Nephron progenitor cell (in vitro differentiated cells): ENCODE results near the gene GPR3.

Source experiments
- DNase-seq: peaks from one replicate; pipeline ENCODE4 v3.0.0; 2021
- H3K27ac Mint-ChIP-seq: 2 replicates; pipeline ENCODE4 v1.8.0; 2021; ENCODE audit warnings: mild to moderate bottlenecking, moderate library complexity, mixed read lengths
- H3K27me3 Mint-ChIP-seq: 2 replicates; pipeline ENCODE4 v1.8.0; 2021; ENCODE audit warnings: mild to moderate bottlenecking, low read depth, mixed read lengths; ENCODE audit not compliant: poor library complexity
- H3K36me3 Mint-ChIP-seq: 2 replicates; pipeline ENCODE4 v1.8.0; 2021; ENCODE audit warnings: low read depth, mixed read lengths
- H3K4me1 Mint-ChIP-seq: 2 replicates; pipeline ENCODE4 v1.8.0; 2021; ENCODE audit warnings: mixed read lengths
- H3K4me3 Mint-ChIP-seq: 2 replicates; pipeline ENCODE4 v1.8.0; 2021; ENCODE audit warnings: mild to moderate bottlenecking, moderate library complexity, mixed read lengths
- H3K9me3 Mint-ChIP-seq: 2 replicates; pipeline ENCODE4 v1.8.0; 2021; ENCODE audit warnings: mild to moderate bottlenecking, moderate library complexity, mixed read lengths
- CTCF ChIP-seq: fragments of 200-600 bp; sonication (generic); IDR thresholded peaks from 2 replicates; pipeline ENCODE4 v1.5.0; 2021; ENCODE audit warnings: antibody characterized with exemption

Gene GPR3

GRCh38 chr1:27392096-27392777 is at the start of gene GPR3:
Gene GPR3, plus strand, starts transcription at chr1:27392622. Its CDS starts 1,177 bp downstream, at chr1:27393799.
- H3K9me3 Mint-ChIP-seq: no peaks in the 10 kb centered on the region
- H3K27me3 Mint-ChIP-seq: peaks cover 22% of the 10 kb centered on the region
- no peaks in the 10 kb centered on the region for H3K36me3 Mint-ChIP-seq
- H3K4me3 Mint-ChIP-seq: peak within 1 kb of the TSS; percentile 85
- H3K27ac Mint-ChIP-seq: peak within 1 kb of the TSS; percentile 7
- peak; percentile 27 for TF ChIP-seq CTCF
- peaks cover 39% of the 10 kb centered on the region for H3K4me1 Mint-ChIP-seq
- peak; percentile 96 for DNase-seq

- H3K9me3 Mint-ChIP-seq: no peaks in the 10 kb centered on the region
- peak overlapping the region; percentile 57 for H3K4me3 Mint-ChIP-seq
- peak; percentile 34 for DNase-seq
- TF ChIP-seq CTCF: no peak
- no peaks in the 10 kb centered on the region for H3K36me3 Mint-ChIP-seq
- peaks cover 6% of the 10 kb centered on the region for H3K27me3 Mint-ChIP-seq
- no peak overlapping the region for H3K27ac Mint-ChIP-seq
- peaks cover 57% of the 10 kb centered on the region for H3K4me1 Mint-ChIP-seq
Observed at GRCh38 chr1:27342778-27343638, 49.4 kb upstream of the GPR3 start.

- Mint-ChIP-seq H3K4me3 (no peak overlapping the region), H3K27me3 (peaks cover 4% of the 10 kb centered on the region), H3K36me3 (no peaks in the 10 kb centered on the region), H3K9me3 (no peaks in the 10 kb centered on the region), H3K4me1 (peaks cover 54% of the 10 kb centered on the region), H3K27ac (no peak overlapping the region)
- DNase-seq: no peak
- no peak for TF ChIP-seq CTCF
Observed at GRCh38 chr1:27343639-27344025, 48.8 kb upstream of the GPR3 start.

GRCh38 chr1:27345272-27345671 is 47.1 kb upstream of the GPR3 start:
- H3K27ac Mint-ChIP-seq: no peak overlapping the region
- no peak for DNase-seq
- TF ChIP-seq CTCF: no peak
- peaks cover 43% of the 10 kb centered on the region for H3K4me1 Mint-ChIP-seq
- H3K9me3 Mint-ChIP-seq: no peaks in the 10 kb centered on the region
- no peak overlapping the region for H3K4me3 Mint-ChIP-seq
- H3K27me3 Mint-ChIP-seq: peaks cover 7% of the 10 kb centered on the region
- no peaks in the 10 kb centered on the region for H3K36me3 Mint-ChIP-seq

GRCh38 chr1:27346357-27346756 is 46.1 kb upstream of the GPR3 start:
- peaks cover 35% of the 10 kb centered on the region for H3K4me1 Mint-ChIP-seq
- no peaks in the 10 kb centered on the region for H3K36me3 Mint-ChIP-seq
- H3K9me3 Mint-ChIP-seq: no peaks in the 10 kb centered on the region
- no peak overlapping the region for H3K4me3 Mint-ChIP-seq
- DNase-seq: no peak
- no peak for TF ChIP-seq CTCF
- H3K27me3 Mint-ChIP-seq: peaks cover 17% of the 10 kb centered on the region
- no peak overlapping the region for H3K27ac Mint-ChIP-seq
